Stimulated activated CD4-positive, alpha-beta T cell treated with anti-CD3 and anti-CD28 coated beads, TNF-alpha, amount 100 ng/mL, for 48 hours (primary cell): ENCODE results near the gene IGFBP4.
A peak's percentile ranks its signal among the peaks of the same experiment; 100 is the strongest.
"Not testable (repeated sequence)": the region's sequence is repeated elsewhere in the genome, so short reads cannot be mapped to it uniquely, and the experiment has no call there.

ENCODE experiments used
- DNase-seq, 3 donors: peaks; one replicate each; pipeline ENCODE4 v3.0.0-alpha.2; 2020; ENCODE audit warnings: low read depth in 3 of 3

The IGFBP4 gene

GRCh38 chr17:40443196-40443987 is at the start of gene IGFBP4:
Gene IGFBP4, plus strand, starts transcription at chr17:40443450. Its CDS starts 286 bp downstream, at chr17:40443736.
- peak in 2 of 3 donors; percentile 47 to 71 for DNase-seq

DNA sequence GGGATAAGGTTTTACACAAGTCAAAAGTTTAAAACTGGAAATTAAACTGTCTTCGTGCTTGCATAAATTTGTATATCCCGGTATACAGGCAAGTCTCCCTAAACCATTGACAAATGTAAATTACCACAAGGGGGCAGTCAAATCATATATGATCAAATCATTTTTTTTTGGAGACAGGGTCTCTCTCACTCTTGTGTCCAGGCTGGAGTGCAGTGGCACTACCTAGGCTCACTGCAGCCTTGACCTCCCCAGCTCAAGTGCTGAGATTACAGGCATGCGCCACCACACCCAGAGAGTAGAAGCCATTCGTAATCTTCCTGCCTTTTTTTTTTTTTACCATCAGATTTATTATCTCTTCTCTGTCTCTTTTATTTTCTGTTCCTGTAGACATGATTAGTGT is 44.1 kb upstream of the IGFBP4 start:
- no peak for DNase-seq

DNA sequence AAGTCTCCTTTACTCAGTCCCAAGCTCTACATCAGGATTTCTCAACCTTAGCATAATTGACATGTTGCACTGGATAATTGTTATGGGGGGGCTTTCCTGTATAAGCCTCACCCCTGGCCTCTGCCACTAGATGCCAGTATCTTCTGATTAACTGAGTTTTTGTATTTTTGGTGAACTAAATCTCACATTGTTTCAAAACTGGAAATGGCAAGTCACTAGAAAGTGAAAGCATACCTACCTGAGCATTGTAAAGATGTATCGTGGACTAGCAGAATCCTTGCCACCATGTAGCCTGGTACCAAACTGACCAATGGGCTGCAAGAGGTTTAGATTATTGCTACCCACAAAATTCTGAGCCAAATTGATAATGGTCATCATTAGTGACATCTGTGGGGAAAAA is 40.6 kb upstream of the IGFBP4 start:
- DNase-seq: no peak

DNA sequence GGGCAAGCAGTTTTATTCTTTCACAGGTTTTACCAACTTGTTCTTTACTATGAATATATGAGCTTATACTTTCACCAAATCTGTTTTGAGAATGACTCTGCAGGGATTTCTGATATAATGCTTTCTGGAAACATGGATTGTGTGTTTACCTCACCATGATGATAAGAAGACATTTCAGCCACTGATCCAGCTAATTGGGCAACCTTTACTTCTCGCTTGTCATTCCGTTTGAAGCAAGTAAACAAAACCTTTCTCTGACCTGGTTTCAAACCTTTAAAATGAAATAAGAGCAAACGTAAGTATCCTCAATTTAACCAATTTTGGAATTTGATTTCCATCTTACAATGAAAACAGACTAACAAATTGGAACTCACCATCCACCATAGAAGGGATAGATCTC is 39.2 kb upstream of the IGFBP4 start:
- DNase-seq: no peak

- no peak for DNase-seq
These were observed 35.8 kb upstream of the IGFBP4 start for GRCh38 chr17:40407460-40407859.

GRCh38 chr17:40409540-40409939 is 33.7 kb upstream of the IGFBP4 start:
- DNase-seq: not testable (repeated sequence)

DNA sequence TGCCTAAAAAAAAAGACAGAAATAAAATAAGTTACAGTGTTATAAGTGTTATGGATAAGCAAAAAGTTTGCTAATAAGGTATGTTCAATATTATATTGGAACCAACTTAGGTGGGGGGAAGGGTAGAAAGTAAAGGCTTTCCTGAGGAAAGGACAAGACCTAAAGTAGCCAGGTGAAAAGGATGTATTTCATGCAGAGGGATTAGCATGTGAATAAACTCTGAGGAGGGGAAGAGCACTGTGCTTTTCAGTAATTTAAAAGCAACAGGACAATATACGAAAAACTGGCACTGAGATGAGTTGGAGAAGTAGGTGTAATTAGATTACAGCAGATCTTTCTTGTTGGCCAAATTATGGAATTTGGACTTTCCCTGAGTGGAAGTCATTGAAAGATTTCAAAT is 33.2 kb upstream of the IGFBP4 start:
- DNase-seq: no peak

DNA sequence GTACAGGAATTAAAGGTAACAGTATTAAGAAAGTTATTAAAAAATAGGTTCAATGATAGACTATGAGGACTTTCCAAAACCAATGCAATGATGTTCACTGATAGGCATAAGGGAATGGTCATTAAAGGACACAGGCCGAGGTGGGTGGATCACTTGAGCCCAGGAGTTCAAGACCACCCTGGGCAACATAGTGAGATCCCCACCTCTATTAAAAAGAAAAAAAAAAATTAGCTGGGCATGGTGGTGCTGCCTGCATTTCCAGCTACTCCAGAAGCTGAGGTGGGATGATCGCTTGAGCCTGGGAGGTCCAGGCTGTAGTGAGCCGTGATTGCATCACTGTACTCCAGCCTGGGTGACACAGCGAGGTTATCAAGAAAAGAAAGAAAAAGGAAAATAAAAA is 31.4 kb upstream of the IGFBP4 start:
- no peak for DNase-seq

GRCh38 chr17:40412880-40413279 is 30.4 kb upstream of the IGFBP4 start:
- no peak for DNase-seq

GRCh38 chr17:40414312-40414711 is 28.9 kb upstream of the IGFBP4 start:
- not testable (repeated sequence) for DNase-seq

DNA sequence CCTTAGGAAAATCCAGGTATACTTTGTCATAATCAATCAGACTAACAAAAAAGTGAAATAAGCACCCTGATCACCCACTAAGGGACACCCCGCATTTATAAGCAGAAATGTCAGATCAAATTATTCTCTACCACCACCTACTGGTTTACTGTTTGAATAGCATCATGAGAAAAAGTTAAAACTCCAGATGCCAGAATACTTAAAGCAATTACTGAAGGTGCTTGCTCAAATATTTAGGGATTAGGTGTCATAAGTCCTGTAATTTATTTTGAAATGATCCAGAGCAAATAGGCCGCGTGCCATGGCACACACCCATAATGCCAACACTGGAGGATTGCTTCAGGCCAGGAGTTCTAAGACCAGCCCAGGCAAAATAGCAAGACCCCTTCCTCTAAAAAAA is 27.9 kb upstream of the IGFBP4 start:
- DNase-seq: no peak

DNA sequence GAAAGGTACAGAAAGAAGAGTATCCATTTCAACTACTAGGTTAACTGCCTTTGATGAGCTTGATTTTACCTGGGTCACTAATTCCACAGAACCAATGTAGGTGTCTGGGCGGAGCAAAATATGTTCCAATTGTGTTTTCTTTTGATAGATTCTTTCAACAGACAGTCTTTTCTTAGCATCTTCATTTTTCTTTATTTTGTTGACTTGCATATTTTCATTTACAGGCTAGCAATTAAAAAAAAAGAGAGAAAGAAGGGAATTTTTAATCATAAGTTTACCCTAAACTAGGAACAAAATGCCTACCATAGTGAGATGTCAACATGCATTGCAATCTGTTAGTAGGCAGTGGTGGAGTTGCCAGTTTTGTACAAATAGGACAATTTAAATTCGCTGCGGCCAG is 26.6 kb upstream of the IGFBP4 start:
- DNase-seq: no peak

- peak in 1 of 3 donors; percentile 18 for DNase-seq
These were observed 26.0 kb upstream of the IGFBP4 start for GRCh38 chr17:40417258-40417608.

GRCh38 chr17:40417609-40418427 is 25.4 kb upstream of the IGFBP4 start, which contains the start of gene TOP2A:
Gene TOP2A, minus strand, starts transcription at chr17:40417896. Its CDS starts 105 bp downstream, at chr17:40417791.
- DNase-seq: peak; percentile 92 to 94 (median 92)

- DNase-seq: peak in 1 of 3 donors; percentile 23
These were observed 24.9 kb upstream of the IGFBP4 start for GRCh38 chr17:40418428-40418706.

DNA sequence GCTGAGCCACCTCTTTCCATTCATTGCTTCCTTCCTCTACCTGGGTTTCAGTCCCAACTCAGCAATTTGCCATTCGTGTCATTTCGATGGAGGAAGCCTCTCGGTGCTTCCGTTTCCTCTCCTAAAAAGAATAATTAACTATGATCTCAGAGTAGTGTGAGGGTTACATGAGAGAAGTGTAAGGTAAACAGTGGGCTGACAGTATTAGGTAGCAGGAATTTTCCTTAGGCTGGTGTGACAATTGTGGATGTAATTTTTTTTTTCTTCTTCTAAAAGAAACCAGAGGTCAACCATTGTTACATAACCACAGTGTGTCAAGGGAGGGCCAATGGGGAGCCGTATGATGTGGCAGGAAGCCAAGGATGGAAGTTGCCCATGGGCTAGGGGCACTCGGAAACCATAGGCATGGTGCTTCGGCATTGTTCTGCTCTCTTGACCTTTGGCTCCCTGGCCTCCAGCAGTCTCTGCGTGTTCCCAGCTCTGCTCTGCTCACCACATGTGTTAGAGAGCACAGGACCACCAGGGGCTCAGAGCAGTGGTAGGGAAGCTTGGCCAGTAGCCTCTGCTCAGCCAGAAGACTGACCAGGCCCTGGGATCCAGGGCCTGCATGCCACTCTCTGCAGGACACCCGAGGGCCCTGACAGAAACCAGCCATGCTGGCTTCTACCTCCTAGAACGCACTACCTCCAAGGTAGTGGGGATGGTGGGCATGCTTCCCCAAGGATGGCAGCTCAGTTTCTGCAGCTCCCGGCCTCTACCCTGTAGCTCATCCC is 23.5 kb upstream of the IGFBP4 start:
- DNase-seq: no peak

GRCh38 chr17:40422990-40423633 is 20.1 kb upstream of the IGFBP4 start:
- DNase-seq: no peak

GRCh38 chr17:40425741-40426140 is 17.5 kb upstream of the IGFBP4 start:
- no peak for DNase-seq

- DNase-seq: no peak
These were observed 16.2 kb upstream of the IGFBP4 start for GRCh38 chr17:40427002-40427491.

- no peak for DNase-seq
These were observed 12.7 kb upstream of the IGFBP4 start for GRCh38 chr17:40430272-40431230.

- no peak for DNase-seq
These were observed 12.0 kb upstream of the IGFBP4 start for GRCh38 chr17:40431231-40431602.
